ENCODE measurements around the gene RFPL3. TPM values are rescaled to one million over a fixed set of nuclear protein-coding genes. Genes with fewer than 3 reads are reported as not detected.

RFPL3 gene
- total and polyA plus RNA-seq, 8 donors, result 0.21 TPM; not detected in 7

- intact Hi-C loops (cut with DNase I), result no loop called here
- no peaks in the 10 kb centered on the region for H3K36me3 ChIP-seq
- no peak overlapping the region for H3K27ac ChIP-seq
- FAIRE-seq, result no peak
- WGBS, 2 donors, result 50 to 57% methylated on average over 8 of the region's 8 CpGs
- H3K4me1 ChIP-seq, result no peaks in the 10 kb centered on the region
- no peak for ATAC-seq
- no peaks in the 10 kb centered on the region for H3K27me3 ChIP-seq
- no peaks in the 10 kb centered on the region for H3K9me3 ChIP-seq
- TF ChIP-seq CTCF (IDR thresholded peaks at IDR 0.05), result no peak
- no peak overlapping the region for H3K4me3 ChIP-seq
- DNase-seq, result no peak
Measured at GRCh38 chr22:32319861-32320406, 37.7 kb upstream of the RFPL3 start.

GRCh38 chr22:32322986-32323385 lies 34.7 kb upstream of the RFPL3 start:
- Histone ChIP-seq H3K36me3 (no peaks in the 10 kb centered on the region), H3K27ac (no peak overlapping the region), H3K4me3 (no peak overlapping the region), H3K9me3 (no peaks in the 10 kb centered on the region), H3K4me1 (no peaks in the 10 kb centered on the region), H3K27me3 (no peaks in the 10 kb centered on the region)
- WGBS, 2 donors, result 52 to 73% methylated on average over 6 of the region's 6 CpGs
- no peak for DNase-seq
- FAIRE-seq, result no peak
- intact Hi-C loops (cut with DNase I), result no loop called here
- no peak for TF ChIP-seq CTCF (IDR thresholded peaks at IDR 0.05)
- ATAC-seq, result no peak

- no peaks in the 10 kb centered on the region for H3K36me3 ChIP-seq
- FAIRE-seq (no peak), DNase-seq (no peak), ATAC-seq (no peak)
- no peaks in the 10 kb centered on the region for H3K9me3 ChIP-seq
- H3K4me3 ChIP-seq, result no peak overlapping the region
- no peaks in the 10 kb centered on the region for H3K27me3 ChIP-seq
- intact Hi-C loops (cut with DNase I), result no loop called here
- WGBS, 2 donors, result 63 to 69% methylated on average over 11 of the region's 11 CpGs
- no peaks in the 10 kb centered on the region for H3K4me1 ChIP-seq
- TF ChIP-seq CTCF (IDR thresholded peaks at IDR 0.05), result no peak
- H3K27ac ChIP-seq, result no peak overlapping the region
Measured at GRCh38 chr22:32323513-32324164, 34.0 kb upstream of the RFPL3 start.

- no peak for ATAC-seq
- H3K27ac ChIP-seq, result no peak overlapping the region
- no peak for TF ChIP-seq CTCF (IDR thresholded peaks at IDR 0.05)
- no peaks in the 10 kb centered on the region for H3K36me3 ChIP-seq
- no peaks in the 10 kb centered on the region for H3K4me1 ChIP-seq
- DNase-seq, result peak in 1 of 6 donors; percentile 48
- FAIRE-seq, result no peak
- H3K27me3 ChIP-seq, result no peaks in the 10 kb centered on the region
- no peak overlapping the region for H3K4me3 ChIP-seq
- H3K9me3 ChIP-seq, result no peaks in the 10 kb centered on the region
- WGBS, 2 donors, result 78 to 80% methylated on average over 26 of the region's 26 CpGs
- intact Hi-C loops (cut with DNase I), result no loop called here
Measured at GRCh38 chr22:32324505-32325415, 32.9 kb upstream of the RFPL3 start.
